ENCODE results near the gene NHERF2.

Gene NHERF2

GRCh38 chr16:2026461-2027023, at the start of gene NHERF2:
Gene NHERF2, plus strand, starts transcription at chr16:2026902. Its CDS starts 104 bp downstream, at chr16:2027006.
- peak in 1 of 2 experiments; percentile 34 for DNase-seq

GRCh38 chr16:1976951-1977874, 49.5 kb upstream of the NHERF2 start:
- no peak for DNase-seq

GRCh38 chr16:1977875-1978268, 48.8 kb upstream of the NHERF2 start:
- DNase-seq: no peak

- DNase-seq: no peak
Observed at GRCh38 chr16:1978476-1979120, 48.1 kb upstream of the NHERF2 start.

- peak; percentile 28 to 82 for DNase-seq
Observed at GRCh38 chr16:1979271-1980029, 47.3 kb upstream of the NHERF2 start.

GRCh38 chr16:1980030-1980769, 46.5 kb upstream of the NHERF2 start:
- peak in 1 of 2 experiments; percentile 53 for DNase-seq

GRCh38 chr16:1980770-1981087, 46.0 kb upstream of the NHERF2 start:
- no peak for DNase-seq

- DNase-seq: peak in 1 of 2 experiments; percentile 60
Observed at GRCh38 chr16:1981398-1981836, 45.3 kb upstream of the NHERF2 start, which contains the start of gene NOXO1. Gene NOXO1, minus strand, starts transcription at chr16:1981469. Its CDS starts 290 bp downstream, at chr16:1981179.

GRCh38 chr16:1982013-1982433, 44.7 kb upstream of the NHERF2 start:
- peak; percentile 83 to 88 for DNase-seq

GRCh38 chr16:1982991-1983543, 43.6 kb upstream of the NHERF2 start:
- no peak for DNase-seq

- peak; percentile 70 to 89 for DNase-seq
Observed at GRCh38 chr16:1983544-1984346, 43.0 kb upstream of the NHERF2 start, which contains the start of gene GFER. Gene GFER, plus strand, starts transcription at chr16:1984193. Its CDS starts 26 bp downstream, at chr16:1984219.

- DNase-seq: peak in 1 of 2 experiments; percentile 58
Observed at GRCh38 chr16:1984347-1985225, 42.1 kb upstream of the NHERF2 start.

GRCh38 chr16:1985466-1986150, 41.1 kb upstream of the NHERF2 start:
- DNase-seq: no peak

- DNase-seq: no peak
Observed at GRCh38 chr16:1987198-1987597, 39.5 kb upstream of the NHERF2 start.

GRCh38 chr16:1989209-1990100, 37.2 kb upstream of the NHERF2 start, which contains the start of gene SYNGR3:
Gene SYNGR3, plus strand, starts transcription at chr16:1989970. Its CDS starts 133 bp downstream, at chr16:1990103.
- DNase-seq: peak in 1 of 2 experiments; percentile 49

- DNase-seq: no peak
Observed at GRCh38 chr16:1990101-1990350, 36.7 kb upstream of the NHERF2 start.

- DNase-seq: peak in 1 of 2 experiments; percentile 47
Observed at GRCh38 chr16:1990351-1991134, 36.2 kb upstream of the NHERF2 start.

Measured in NCI-H526 (cell line).